OCI-LY1 (cell line): ENCODE results near the gene TIMM13.

Experiments used
- H2AFZ ChIP-seq: fragments of 200-600 bp; sonication (generic), shearing (Covaris generic); 2 replicates; pipeline ENCODE4 v1.6.0; 2014; ENCODE audit warnings: antibody characterized with exemption, mild to moderate bottlenecking, low read length
- H3F3A ChIP-seq: fragments of 200-600 bp; sonication (generic), shearing (Covaris generic); 2 replicates; pipeline ENCODE4 v1.6.0; 2014; ENCODE audit warnings: mild to moderate bottlenecking, antibody characterized with exemption, low read length, moderate library complexity; ENCODE audit not compliant: insufficient read depth
- H3K27ac ChIP-seq: fragments of 200-600 bp; sonication (generic); 2 replicates; pipeline ENCODE4 v1.5.1; 2014; ENCODE audit warnings: low read length, mixed run types, mild to moderate bottlenecking, low read depth; ENCODE audit not compliant: poor library complexity, severe bottlenecking
- H3K27me3 ChIP-seq: fragments of 200-600 bp; sonication (generic); 2 replicates; pipeline ENCODE4 v1.6.0; 2014; ENCODE audit warnings: antibody characterized with exemption, mild to moderate bottlenecking, low read length, moderate library complexity; ENCODE audit not compliant: insufficient read depth
- H3K36me3 ChIP-seq: fragments of 200-600 bp; sonication (generic); 2 replicates; pipeline ENCODE4 v1.6.1; 2014; ENCODE audit warnings: mild to moderate bottlenecking, antibody characterized with exemption, low read length, moderate library complexity, mixed read lengths; ENCODE audit not compliant: insufficient read depth
- H3K4me1 ChIP-seq: fragments of 200-600 bp; sonication (generic); 2 replicates; pipeline ENCODE4 v1.5.1; 2014; ENCODE audit warnings: mild to moderate bottlenecking, low read length, moderate library complexity; ENCODE audit not compliant: insufficient read depth, severe bottlenecking
- H3K4me2 ChIP-seq: fragments of 200-600 bp; sonication (generic), shearing (Covaris generic); 2 replicates; pipeline ENCODE4 v1.6.1; 2014; ENCODE audit warnings: low read length
- H3K4me3 ChIP-seq: fragments of 200-600 bp; sonication (generic); 2 replicates; pipeline ENCODE4 v1.5.1; 2014; ENCODE audit warnings: low read length, low read depth, mild to moderate bottlenecking, mixed read lengths; ENCODE audit not compliant: poor library complexity, severe bottlenecking
- H3K79me2 ChIP-seq: fragments of 200-600 bp; shearing (Covaris generic); 2 replicates; pipeline ENCODE4 v1.6.1; 2016; ENCODE audit warnings: mixed run types, low read length, mixed read lengths; ENCODE audit not compliant: insufficient read depth
- H3K9ac ChIP-seq: fragments of 200-600 bp; sonication (generic), shearing (Covaris generic); 2 replicates; pipeline ENCODE4 v1.6.1; 2014; ENCODE audit warnings: mild to moderate bottlenecking, low read length, mixed read lengths
- H3K9me2 ChIP-seq: fragments of 200-600 bp; sonication (generic), shearing (Covaris generic); 2 replicates; pipeline ENCODE4 v1.6.1; 2014; ENCODE audit warnings: low read depth, mild to moderate bottlenecking, low read length, mixed read lengths
- H3K9me3 ChIP-seq: fragments of 200-600 bp; shearing (Covaris generic); 2 replicates; pipeline ENCODE4 v1.6.1; 2014; ENCODE audit warnings: low read length, mixed read lengths
- H4K20me1 ChIP-seq: fragments of 200-600 bp; sonication (generic), shearing (Covaris generic); 2 replicates; pipeline ENCODE4 v1.6.0; 2016; ENCODE audit warnings: mild to moderate bottlenecking, low read length; ENCODE audit not compliant: insufficient read depth
- EZH2 ChIP-seq: fragments of 200-600 bp; sonication (generic), shearing (Covaris generic); IDR thresholded peaks from 2 replicates; pipeline ENCODE4 v1.8.0; 2017; ENCODE audit warnings: borderline replicate concordance, mixed run types, mild to moderate bottlenecking, antibody characterized with exemption, low read length, moderate library complexity, mixed read lengths
- TF ChIP-seq, protein P1 (sequence below): fragments of 200-600 bp; sonication (generic), shearing (Covaris generic); IDR thresholded peaks from 2 replicates; pipeline ENCODE4 v1.5.1; 2017; ENCODE audit warnings: mild to moderate bottlenecking, antibody characterized with exemption, low read length, moderate library complexity, mixed read lengths

The TIMM13 gene

DNA sequence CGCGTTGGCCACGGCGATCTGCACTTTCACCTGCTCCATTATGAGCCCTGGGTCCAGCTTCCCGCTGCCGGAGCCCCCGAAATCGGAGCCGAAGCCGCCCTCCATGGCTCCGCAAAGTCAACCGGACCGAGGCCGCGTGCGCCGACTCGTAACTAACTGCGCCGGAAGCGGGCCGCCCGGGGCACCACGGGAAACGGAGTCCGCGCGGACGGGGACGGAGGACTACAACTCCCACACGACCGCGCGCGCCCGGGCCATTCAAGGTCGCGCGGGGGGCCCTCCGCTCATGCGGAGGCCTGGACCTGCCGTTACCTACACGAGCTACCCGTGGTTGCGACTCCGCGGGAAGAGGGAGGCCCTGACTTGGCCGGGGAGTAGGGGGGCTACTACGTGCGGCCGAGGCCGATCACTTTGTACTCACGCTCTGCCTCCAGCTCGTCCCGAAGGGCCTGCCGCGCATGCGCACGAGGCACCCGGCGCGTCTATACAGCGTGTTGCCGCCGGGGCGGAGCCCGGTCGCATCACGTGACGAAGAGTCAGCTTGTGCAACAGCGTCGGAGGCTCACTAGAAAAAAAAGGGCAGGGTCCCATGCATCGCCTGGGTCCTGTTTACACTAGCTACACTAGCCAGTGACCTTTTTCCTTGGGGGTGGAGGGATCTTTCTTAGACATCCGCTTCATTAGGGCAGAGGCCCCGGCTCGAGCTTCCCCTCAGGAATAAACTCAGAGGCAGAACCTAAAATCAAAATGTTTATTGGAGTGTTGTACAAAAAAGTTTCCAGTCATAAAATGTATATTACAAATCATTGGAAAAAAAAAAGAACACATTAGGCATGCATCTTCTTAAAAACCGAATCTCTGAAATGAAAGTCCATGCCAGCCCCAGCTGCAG lies at the start of gene TIMM13:
Gene TIMM13, minus strand, starts transcription at position 158 of the 892 bp plus-strand sequence. Its CDS starts 53 bp downstream, at position 105.
- Histone ChIP-seq H4K20me1 (no peaks in the 10 kb centered on the region), H3K9ac (peak within 1 kb of the TSS; percentile 87), H3K36me3 (peaks cover 62% of the 10 kb centered on the region)

GRCh38 chr19:2476451-2477140 lies 49.2 kb upstream of the TIMM13 start:
- peak overlapping the region; percentile 68 for H3K9ac ChIP-seq
- no peaks in the 10 kb centered on the region for H3K79me2 ChIP-seq
- peaks cover 3% of the 10 kb centered on the region; the same call in 1 of the 2 replicates for H3K9me3 ChIP-seq
- H3F3A ChIP-seq: no peaks in the 10 kb centered on the region
- no peak for TF ChIP-seq EZH2
- TF ChIP-seq, protein P1, sequence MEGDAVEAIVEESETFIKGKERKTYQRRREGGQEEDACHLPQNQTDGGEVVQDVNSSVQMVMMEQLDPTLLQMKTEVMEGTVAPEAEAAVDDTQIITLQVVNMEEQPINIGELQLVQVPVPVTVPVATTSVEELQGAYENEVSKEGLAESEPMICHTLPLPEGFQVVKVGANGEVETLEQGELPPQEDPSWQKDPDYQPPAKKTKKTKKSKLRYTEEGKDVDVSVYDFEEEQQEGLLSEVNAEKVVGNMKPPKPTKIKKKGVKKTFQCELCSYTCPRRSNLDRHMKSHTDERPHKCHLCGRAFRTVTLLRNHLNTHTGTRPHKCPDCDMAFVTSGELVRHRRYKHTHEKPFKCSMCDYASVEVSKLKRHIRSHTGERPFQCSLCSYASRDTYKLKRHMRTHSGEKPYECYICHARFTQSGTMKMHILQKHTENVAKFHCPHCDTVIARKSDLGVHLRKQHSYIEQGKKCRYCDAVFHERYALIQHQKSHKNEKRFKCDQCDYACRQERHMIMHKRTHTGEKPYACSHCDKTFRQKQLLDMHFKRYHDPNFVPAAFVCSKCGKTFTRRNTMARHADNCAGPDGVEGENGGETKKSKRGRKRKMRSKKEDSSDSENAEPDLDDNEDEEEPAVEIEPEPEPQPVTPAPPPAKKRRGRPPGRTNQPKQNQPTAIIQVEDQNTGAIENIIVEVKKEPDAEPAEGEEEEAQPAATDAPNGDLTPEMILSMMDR: no peak
- no peaks in the 10 kb centered on the region for H4K20me1 ChIP-seq
- H3K9me2 ChIP-seq: no peaks in the 10 kb centered on the region
- H3K27me3 ChIP-seq: no peaks in the 10 kb centered on the region; the same call in 1 of the 2 replicates
- peaks cover 43% of the 10 kb centered on the region for H3K4me1 ChIP-seq
- no peaks in the 10 kb centered on the region for H3K36me3 ChIP-seq
- H3K4me3 ChIP-seq: peak overlapping the region; percentile 74
- H2AFZ ChIP-seq: no peak overlapping the region
- no peak overlapping the region for H3K27ac ChIP-seq
- H3K4me2 ChIP-seq: peak overlapping the region; percentile 86

More for the DNA sequence above, at the start of gene TIMM13:
- H3K79me2 ChIP-seq: peaks cover 14% of the 10 kb centered on the region
- peaks cover 26% of the 10 kb centered on the region for H3K4me1 ChIP-seq
- no peaks in the 10 kb centered on the region for H3K9me2 ChIP-seq
- H3K4me2 ChIP-seq: peak within 1 kb of the TSS; percentile 99
- H3F3A ChIP-seq: no peaks in the 10 kb centered on the region
- H3K9me3 ChIP-seq: no peaks in the 10 kb centered on the region
- peak within 1 kb of the TSS; percentile 83 for H3K27ac ChIP-seq
- no peak within 1 kb of the TSS for H2AFZ ChIP-seq
- peak within 1 kb of the TSS; percentile 77 for H3K4me3 ChIP-seq
- no peaks in the 10 kb centered on the region for H3K27me3 ChIP-seq
- TF ChIP-seq EZH2: no peak

- Histone ChIP-seq H3K4me3 (peak within 1 kb of the TSS; percentile 74), H3K9me3 (no peaks in the 10 kb centered on the region), H3K36me3 (no peaks in the 10 kb centered on the region), H3K79me2 (no peaks in the 10 kb centered on the region), H3K9me2 (no peaks in the 10 kb centered on the region), H3K27me3 (no peaks in the 10 kb centered on the region; the same call in 1 of the 2 replicates), H3K4me2 (peak within 1 kb of the TSS; percentile 86), H4K20me1 (no peaks in the 10 kb centered on the region), H3K27ac (no peak within 1 kb of the TSS), H3K4me1 (peaks cover 43% of the 10 kb centered on the region), H3F3A (no peaks in the 10 kb centered on the region), H3K9ac (peak within 1 kb of the TSS; percentile 68), H2AFZ (no peak within 1 kb of the TSS)
- TF ChIP-seq, protein P1: no peak
These were observed 48.5 kb upstream of the TIMM13 start, which contains the start of gene GADD45B for GRCh38 chr19:2475702-2476450. Gene GADD45B (plus strand): TSS chr19:2476127. CDS start chr19:2476359, 232 bp downstream.
